ENCODE results near the gene WDFY4. TPM values are rescaled to one million over a fixed set of nuclear protein-coding genes. Genes with fewer than 3 reads are reported as not detected.

WDFY4 gene
- total and polyA plus RNA-seq, 7 donors: 0.23 to 1.3 (median 0.69) TPM

DNA sequence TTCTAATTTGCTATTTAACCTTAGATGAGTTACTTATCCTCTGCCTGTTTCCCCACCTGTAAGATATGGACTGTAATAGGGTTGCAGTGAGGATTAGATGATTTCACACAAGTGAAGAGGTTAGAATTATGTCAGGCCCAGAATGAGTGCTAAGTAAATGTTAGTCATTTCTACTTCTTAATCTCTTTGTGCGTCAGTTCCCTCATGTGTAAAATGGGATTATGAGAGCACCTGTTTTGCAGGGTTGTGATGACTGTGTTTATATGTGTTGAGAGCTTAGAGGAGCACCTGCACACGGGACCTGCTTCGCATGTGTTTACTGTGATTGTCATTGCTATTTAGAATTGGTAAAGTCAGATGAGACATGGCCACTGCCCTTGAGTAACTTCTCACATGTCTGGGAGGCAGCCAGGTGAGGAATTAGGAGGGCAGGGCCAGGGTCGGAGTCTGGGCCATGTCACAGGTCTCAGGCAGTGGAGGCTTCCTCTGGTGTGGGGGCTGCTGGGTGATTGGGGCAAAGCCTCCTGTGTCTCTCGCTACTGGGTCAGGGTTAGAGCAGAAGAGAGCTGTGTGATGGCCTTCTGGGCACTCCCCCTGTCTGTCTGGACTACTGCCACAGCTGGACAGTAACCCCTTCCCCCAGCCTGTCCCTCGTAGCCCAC is 106.7 kb downstream of the WDFY4 start:
- no peak for ATAC-seq
- Histone ChIP-seq H3K36me3 (ENCODE audit: insufficient read depth in 1 of 2, low read depth in 1 of 2) (no peaks in the 10 kb centered on the region), H3K4me1 (no peaks in the 10 kb centered on the region), H3K9me3 (no peaks in the 10 kb centered on the region), H3K27ac (no peak overlapping the region), H3K27me3 (ENCODE audit: insufficient read depth in 3 of 3, low read length in 2 of 3) (peaks cover 0 to 19% (median 0%) of the 10 kb centered on the region in 3 donors), H3K4me3 (no peak overlapping the region)
- TF ChIP-seq, protein P1, sequence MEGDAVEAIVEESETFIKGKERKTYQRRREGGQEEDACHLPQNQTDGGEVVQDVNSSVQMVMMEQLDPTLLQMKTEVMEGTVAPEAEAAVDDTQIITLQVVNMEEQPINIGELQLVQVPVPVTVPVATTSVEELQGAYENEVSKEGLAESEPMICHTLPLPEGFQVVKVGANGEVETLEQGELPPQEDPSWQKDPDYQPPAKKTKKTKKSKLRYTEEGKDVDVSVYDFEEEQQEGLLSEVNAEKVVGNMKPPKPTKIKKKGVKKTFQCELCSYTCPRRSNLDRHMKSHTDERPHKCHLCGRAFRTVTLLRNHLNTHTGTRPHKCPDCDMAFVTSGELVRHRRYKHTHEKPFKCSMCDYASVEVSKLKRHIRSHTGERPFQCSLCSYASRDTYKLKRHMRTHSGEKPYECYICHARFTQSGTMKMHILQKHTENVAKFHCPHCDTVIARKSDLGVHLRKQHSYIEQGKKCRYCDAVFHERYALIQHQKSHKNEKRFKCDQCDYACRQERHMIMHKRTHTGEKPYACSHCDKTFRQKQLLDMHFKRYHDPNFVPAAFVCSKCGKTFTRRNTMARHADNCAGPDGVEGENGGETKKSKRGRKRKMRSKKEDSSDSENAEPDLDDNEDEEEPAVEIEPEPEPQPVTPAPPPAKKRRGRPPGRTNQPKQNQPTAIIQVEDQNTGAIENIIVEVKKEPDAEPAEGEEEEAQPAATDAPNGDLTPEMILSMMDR (IDR thresholded peaks at IDR 0.05): no peak
- DNase-seq: no peak
- WGBS, 3 donors: 48 to 54% (median 53%) methylated on average over 6 of the region's 6 CpGs
- intact Hi-C loops (cut with DNase I): no loop called here

DNA sequence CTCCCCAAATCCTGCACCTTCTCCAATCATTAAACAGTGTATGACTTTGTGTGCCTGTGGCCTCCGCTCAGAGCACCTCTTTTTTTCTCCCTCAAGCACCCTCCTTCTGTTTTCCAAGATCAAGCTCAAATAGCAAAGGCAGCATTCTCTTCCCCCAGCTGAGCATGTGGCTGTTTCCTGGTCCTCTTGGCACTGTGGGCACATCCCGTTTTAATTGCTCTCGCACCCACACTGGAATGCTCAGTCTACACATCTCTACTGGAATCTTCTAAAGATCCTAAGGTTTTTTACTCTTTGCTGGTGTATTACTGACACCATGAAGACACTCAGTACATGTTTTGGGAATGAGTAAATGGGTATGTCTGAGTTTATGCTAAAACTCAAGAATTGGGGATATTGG is 107.4 kb downstream of the WDFY4 start:
- no peaks in the 10 kb centered on the region for H3K36me3 ChIP-seq (ENCODE audit: insufficient read depth in 1 of 2, low read depth in 1 of 2)
- ATAC-seq (no peak), DNase-seq (no peak)
- H3K9me3 ChIP-seq: no peaks in the 10 kb centered on the region
- H3K4me1 ChIP-seq: no peaks in the 10 kb centered on the region
- WGBS, 3 donors: 44 to 55% (median 46%) methylated on average over 3 of the region's 3 CpGs
- no peak overlapping the region for H3K27ac ChIP-seq
- no peak overlapping the region for H3K4me3 ChIP-seq
- TF ChIP-seq, protein P1 (IDR thresholded peaks at IDR 0.05): no peak
- intact Hi-C loops (cut with DNase I): no loop called here
- peaks cover 0 to 19% (median 0%) of the 10 kb centered on the region in 3 donors for H3K27me3 ChIP-seq (ENCODE audit: insufficient read depth in 3 of 3, low read length in 2 of 3)

DNA sequence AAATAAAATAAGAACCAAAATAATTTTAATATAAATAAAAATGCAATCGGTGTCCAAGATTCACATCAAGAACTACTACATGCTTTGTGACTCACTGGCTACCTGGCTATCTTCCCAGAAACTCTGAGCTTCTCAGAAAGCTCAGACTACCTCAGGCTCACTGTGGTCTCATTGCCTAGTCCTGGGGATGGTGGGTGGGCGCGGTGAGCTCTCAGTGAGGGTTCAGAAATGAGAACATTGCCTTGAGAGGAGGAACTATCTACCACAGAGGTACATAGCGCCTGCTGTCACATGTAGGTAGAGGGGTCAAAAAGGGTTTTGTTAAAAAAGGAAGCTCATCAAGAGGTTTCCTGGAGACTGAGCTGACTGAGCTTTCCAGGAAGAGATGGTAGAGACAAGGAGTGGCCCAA is 108.0 kb downstream of the WDFY4 start:
- ATAC-seq (no peak), DNase-seq (no peak)
- H3K27me3 ChIP-seq (ENCODE audit: insufficient read depth in 3 of 3, low read length in 2 of 3): peaks cover 0 to 19% (median 0%) of the 10 kb centered on the region in 3 donors
- intact Hi-C loops (cut with DNase I): no loop called here
- no peaks in the 10 kb centered on the region for H3K9me3 ChIP-seq
- H3K27ac ChIP-seq: no peak overlapping the region
- 63 to 69% (median 67%) methylated on average over 4 of the region's 4 CpGs for WGBS, 3 donors
- H3K4me3 ChIP-seq: no peak overlapping the region
- TF ChIP-seq, protein P1 (IDR thresholded peaks at IDR 0.05): no peak
- no peaks in the 10 kb centered on the region for H3K4me1 ChIP-seq
- no peaks in the 10 kb centered on the region for H3K36me3 ChIP-seq (ENCODE audit: insufficient read depth in 1 of 2, low read depth in 1 of 2)

DNA sequence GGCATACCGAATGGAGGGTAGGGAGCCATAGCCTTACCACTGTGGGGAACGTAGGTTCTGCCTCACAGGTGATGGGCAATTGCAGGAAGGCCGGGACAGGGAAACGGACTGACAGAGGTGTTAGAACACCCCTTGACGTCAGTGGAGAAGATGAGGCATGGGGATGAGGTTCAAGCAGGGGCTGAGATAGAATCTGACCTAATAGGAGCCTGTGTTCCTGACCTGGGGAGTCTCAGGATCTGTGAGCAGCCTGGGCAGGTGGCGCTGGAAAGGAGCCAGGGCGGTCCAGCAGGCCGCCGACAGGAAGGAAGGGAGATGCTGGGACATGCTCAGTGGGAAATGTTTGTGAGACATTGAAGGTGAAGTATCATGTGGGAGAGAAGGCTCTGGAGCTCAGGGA is 109.4 kb downstream of the WDFY4 start:
- WGBS, 3 donors: 72 to 85% (median 76%) methylated on average over 9 of the region's 9 CpGs
- H3K4me1 ChIP-seq: no peaks in the 10 kb centered on the region
- no peaks in the 10 kb centered on the region for H3K36me3 ChIP-seq (ENCODE audit: insufficient read depth in 1 of 2, low read depth in 1 of 2)
- no peak overlapping the region for H3K27ac ChIP-seq
- no peaks in the 10 kb centered on the region for H3K9me3 ChIP-seq
- DNase-seq: no peak
- intact Hi-C loops (cut with DNase I): no loop called here
- no peak overlapping the region for H3K4me3 ChIP-seq
- TF ChIP-seq, protein P1 (IDR thresholded peaks at IDR 0.05): no peak
- peaks cover 0 to 19% (median 0%) of the 10 kb centered on the region in 3 donors for H3K27me3 ChIP-seq (ENCODE audit: insufficient read depth in 3 of 3, low read length in 2 of 3)
- ATAC-seq: no peak
